Ectodermal cell (in vitro differentiated cells): ENCODE data around the gene FUT8.

Source experiments
- H3K27ac ChIP-seq: 2 replicates; pipeline ENCODE4 v1.7.0; 2013; ENCODE audit warnings: mild to moderate bottlenecking, low read depth, low read length; ENCODE audit not compliant: insufficient read depth, poor library complexity, severe bottlenecking
- H3K27me3 ChIP-seq: 2 replicates; pipeline ENCODE4 v1.7.0; 2013; ENCODE audit warnings: mild to moderate bottlenecking, low read length; ENCODE audit not compliant: insufficient read depth, control insufficient read depth, poor library complexity, severe bottlenecking
- H3K36me3 ChIP-seq: one replicate; pipeline ENCODE4 v1.7.0; 2013; ENCODE audit warnings: low read length; ENCODE audit not compliant: control insufficient read depth, insufficient read depth
- H3K4me1 ChIP-seq: one replicate; pipeline ENCODE4 v1.7.0; 2013; ENCODE audit warnings: low read length; ENCODE audit not compliant: control insufficient read depth, insufficient read depth
- H3K4me3 ChIP-seq: 2 replicates; pipeline ENCODE4 v1.7.0; 2013; ENCODE audit warnings: low read depth, low read length, control low read depth; ENCODE audit not compliant: insufficient read depth
- H3K9me3 ChIP-seq: 2 replicates; pipeline ENCODE4 v1.7.0; 2013; ENCODE audit warnings: mild to moderate bottlenecking, low read length, moderate library complexity; ENCODE audit not compliant: control insufficient read depth
- WGBS, 2 experiments: methylation state at CpG; one replicate each; pipeline ENCODE4 v1.1.7; 2013; ENCODE audit warnings: missing lambda C conversion rate in 2 of 2; 5-methylcytosine and 5-hydroxymethylcytosine counted together

FUT8 gene

DNA sequence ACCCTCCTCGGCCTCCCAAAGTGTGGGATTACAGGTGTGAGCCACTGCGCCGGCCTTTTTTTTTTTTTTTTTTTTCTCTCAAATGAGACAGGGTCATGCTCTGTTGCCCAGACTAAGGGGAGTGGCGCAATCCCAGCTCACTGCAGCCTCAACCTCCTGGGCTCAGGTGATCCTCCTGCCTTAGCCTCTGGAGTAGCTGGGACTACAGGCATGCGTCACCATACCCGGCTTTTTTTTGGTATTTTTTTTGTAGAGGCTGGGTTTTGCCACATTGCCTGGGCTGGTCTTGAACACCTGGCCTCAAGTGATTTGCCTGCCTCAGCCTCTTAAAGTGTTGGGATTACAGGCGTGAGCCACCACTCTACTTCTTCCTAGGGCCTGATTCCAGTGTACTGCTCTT is 18.7 kb downstream of the FUT8 start:
- Histone ChIP-seq H3K36me3 (peaks cover 2% of the 10 kb centered on the region), H3K27ac (no peak overlapping the region), H3K4me3 (no peak overlapping the region), H3K27me3 (no peaks in the 10 kb centered on the region), H3K9me3 (no peaks in the 10 kb centered on the region), H3K4me1 (no peaks in the 10 kb centered on the region)
- 93 to 97% methylated on average over 7 of the region's 7 CpGs for WGBS, 2 experiments

DNA sequence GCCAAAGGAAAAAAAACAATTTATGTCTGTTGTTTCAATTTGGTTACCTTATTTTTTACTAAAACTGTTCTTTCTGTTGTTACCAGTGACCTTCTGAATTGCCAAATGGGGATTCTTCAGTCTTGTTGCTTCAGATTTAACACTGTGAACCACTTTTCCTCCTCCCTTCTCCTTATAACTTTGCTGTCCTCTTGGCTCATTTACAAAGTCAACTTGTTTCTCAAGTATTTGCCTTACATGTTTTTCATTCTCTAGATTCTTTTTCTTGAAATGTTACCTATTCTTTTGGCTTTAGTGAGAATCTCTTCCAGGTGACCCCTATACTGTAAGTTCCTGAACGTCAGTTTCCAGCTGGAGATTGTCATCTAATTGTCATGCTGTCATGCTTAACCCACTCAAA is 19.4 kb downstream of the FUT8 start:
- Histone ChIP-seq H3K27me3 (no peaks in the 10 kb centered on the region), H3K4me3 (no peak overlapping the region), H3K9me3 (no peaks in the 10 kb centered on the region), H3K36me3 (peaks cover 2% of the 10 kb centered on the region), H3K4me1 (no peaks in the 10 kb centered on the region), H3K27ac (no peak overlapping the region)
- 88 to 95% methylated on average over 1 of the region's 1 CpG for WGBS, 2 experiments

DNA sequence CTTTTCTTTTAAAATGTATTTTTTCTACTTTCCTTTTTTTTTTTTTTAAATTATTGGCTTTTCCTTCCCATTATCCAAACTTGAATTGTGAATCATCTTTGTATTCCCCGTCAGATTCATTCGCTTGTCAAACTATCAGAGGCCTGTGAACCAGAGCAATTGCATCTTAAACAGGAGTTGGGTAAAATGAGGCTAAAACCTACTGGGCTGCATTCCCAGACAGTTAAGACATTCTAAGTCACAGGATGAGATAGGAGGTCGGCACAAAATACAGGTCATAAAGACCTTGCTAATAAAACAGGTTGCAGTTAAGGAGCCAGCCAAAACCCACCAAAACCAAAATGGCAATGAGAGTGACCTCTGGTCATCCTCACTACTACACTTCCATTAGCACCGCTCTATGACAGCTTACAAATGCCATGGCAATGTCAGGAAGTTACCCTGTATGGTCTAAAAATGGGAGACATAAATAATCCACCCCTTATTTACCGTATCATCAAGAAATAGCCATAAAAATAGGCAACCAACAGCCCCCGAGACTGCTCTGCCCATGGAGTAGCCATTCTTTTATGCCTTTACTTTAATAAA is 19.9 kb downstream of the FUT8 start:
- no peaks in the 10 kb centered on the region for H3K4me1 ChIP-seq
- 90 to 94% methylated on average over 6 of the region's 6 CpGs for WGBS, 2 experiments
- H3K9me3 ChIP-seq: no peaks in the 10 kb centered on the region
- H3K4me3 ChIP-seq: no peak overlapping the region
- H3K36me3 ChIP-seq: peaks cover 2% of the 10 kb centered on the region
- no peak overlapping the region for H3K27ac ChIP-seq
- no peaks in the 10 kb centered on the region for H3K27me3 ChIP-seq

DNA sequence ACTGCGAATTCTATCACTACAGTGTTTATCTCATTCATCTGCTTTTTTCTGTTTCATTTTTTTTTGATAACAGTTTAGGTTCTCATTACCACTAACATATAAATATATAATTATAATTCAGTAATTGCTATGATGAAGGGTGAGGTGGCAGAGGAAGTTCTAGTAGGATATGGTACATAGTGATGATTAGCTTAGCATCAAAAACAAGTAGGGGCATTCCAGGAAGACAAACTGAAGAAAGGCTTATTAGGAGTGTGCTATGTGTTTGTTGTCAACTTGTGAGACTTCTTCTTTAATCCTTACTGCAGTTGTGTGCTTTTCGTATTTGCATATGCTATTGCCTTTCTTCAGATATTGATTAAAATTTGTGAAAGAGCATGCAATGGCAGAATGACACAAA is 20.6 kb downstream of the FUT8 start:
- 92 to 95% methylated on average over 2 of the region's 2 CpGs for WGBS, 2 experiments
- Histone ChIP-seq H3K27ac (no peak overlapping the region), H3K4me3 (no peak overlapping the region), H3K36me3 (peaks cover 2% of the 10 kb centered on the region), H3K4me1 (no peaks in the 10 kb centered on the region), H3K27me3 (no peaks in the 10 kb centered on the region), H3K9me3 (no peaks in the 10 kb centered on the region)

DNA sequence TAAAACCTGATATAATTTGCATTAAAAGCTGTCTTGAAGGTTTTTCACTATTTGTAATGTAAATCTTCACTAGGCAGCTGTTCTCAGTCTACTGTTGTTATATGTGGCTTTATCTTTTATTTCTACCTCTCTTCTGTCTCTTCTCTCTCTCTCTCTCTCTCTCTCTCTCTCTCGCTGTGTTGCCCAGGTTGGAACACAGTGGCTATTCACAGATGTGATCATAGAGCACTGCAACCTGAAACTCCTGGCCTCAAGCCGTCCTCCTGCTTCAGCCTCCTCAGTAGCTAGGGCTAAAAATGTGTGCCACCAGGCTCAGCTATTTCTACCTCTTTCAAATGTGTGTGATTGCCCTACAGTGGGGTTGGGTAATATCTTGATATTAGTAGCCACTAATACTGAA is 21.1 kb downstream of the FUT8 start:
- Histone ChIP-seq H3K27me3 (no peaks in the 10 kb centered on the region), H3K27ac (no peak overlapping the region), H3K36me3 (peaks cover 2% of the 10 kb centered on the region), H3K4me3 (no peak overlapping the region), H3K4me1 (no peaks in the 10 kb centered on the region), H3K9me3 (no peaks in the 10 kb centered on the region)
- WGBS, 2 experiments: 77 to 85% methylated on average over 2 of the region's 2 CpGs

DNA sequence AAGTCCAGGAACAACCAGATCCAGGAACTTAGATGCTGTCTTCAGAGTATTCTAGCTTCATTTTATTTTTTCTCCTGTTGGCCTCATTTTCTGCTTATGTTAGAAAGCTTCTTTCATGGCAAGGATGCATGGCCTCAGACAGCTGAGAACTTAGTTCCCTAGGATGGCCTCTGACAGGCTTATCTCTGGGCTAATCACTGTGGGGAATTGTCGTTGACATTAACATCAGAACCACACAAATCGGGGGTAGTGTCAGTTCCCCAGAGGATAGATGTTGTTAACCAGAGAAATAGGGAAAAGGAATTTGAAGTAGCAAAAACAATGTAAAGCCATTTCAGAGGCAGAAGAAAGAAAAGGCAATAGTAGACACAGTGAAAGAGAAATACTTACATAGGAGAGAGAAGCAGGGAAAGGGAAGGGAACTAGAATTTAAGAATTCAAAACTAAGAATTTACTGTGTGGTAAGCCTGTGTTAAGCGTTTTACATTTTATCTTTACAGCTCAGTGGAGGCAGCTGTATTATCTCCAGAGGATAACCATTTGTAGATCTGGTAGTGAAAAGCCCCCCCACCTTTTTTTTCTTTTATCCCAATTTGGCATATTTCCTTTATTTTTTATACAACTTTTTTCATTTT is 21.8 kb downstream of the FUT8 start:
- Histone ChIP-seq H3K9me3 (no peaks in the 10 kb centered on the region), H3K27me3 (no peaks in the 10 kb centered on the region), H3K36me3 (peaks cover 2% of the 10 kb centered on the region), H3K4me1 (no peaks in the 10 kb centered on the region), H3K27ac (no peak overlapping the region), H3K4me3 (no peak overlapping the region)
- WGBS, 2 experiments: 50 to 51% methylated on average over 3 of the region's 3 CpGs

DNA sequence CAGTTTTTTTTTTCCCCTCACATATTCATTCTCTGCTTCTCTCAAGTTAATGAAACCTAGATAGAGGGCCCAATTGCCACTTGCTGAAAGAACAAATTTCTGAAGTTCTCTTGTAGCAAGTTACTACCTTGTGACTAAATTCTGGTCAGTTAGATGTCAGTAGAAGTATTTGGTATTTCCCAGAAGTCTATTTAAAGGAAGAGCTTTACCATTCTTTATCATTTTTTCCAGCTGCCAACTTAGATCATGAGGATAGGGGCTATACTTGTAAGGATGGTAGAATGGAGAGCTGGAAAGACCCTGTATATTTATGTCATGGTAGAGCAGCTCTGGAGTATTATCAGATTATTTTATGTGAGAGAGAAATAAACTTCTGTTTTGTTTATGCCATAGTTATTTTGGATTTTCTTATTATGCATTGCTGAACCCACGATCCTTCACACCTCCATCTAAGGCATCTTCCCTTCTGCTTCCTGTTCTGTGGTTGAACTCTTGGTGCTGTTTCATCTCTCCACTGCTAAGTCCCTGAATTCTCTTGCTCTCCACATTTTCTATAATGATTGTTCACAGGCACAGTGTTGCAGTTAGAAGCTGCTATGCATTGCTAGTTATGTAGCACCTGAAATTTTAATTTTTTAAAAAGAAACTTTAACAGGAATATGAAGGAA is 25.9 kb downstream of the FUT8 start:
- 92% methylated on average over 1 of the region's 1 CpG for WGBS, 2 experiments
- Histone ChIP-seq H3K36me3 (peaks cover 2% of the 10 kb centered on the region), H3K4me1 (no peaks in the 10 kb centered on the region), H3K27me3 (no peaks in the 10 kb centered on the region), H3K4me3 (no peak overlapping the region), H3K9me3 (no peaks in the 10 kb centered on the region), H3K27ac (no peak overlapping the region)

DNA sequence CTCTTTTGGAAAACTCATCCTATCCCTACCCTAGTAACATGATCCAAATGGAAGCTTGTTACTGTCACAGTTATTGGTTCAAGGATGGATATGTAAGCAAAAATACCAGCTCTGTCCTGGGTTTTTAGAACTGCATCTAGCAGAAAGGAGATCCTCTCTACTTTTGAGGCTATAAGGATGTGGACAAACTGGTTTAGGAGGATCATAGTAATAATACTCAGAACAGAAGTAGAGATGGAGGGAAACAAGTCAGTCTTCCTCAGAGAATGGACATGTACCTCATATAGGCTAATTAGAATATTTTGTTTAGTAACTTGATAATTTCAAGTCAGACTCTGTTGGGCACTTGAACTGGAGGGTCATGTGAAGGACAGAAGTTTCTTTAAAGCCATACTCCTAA is 26.6 kb downstream of the FUT8 start:
- Histone ChIP-seq H3K4me1 (no peaks in the 10 kb centered on the region), H3K27me3 (no peaks in the 10 kb centered on the region), H3K27ac (no peak overlapping the region), H3K9me3 (no peaks in the 10 kb centered on the region), H3K36me3 (peaks cover 2% of the 10 kb centered on the region), H3K4me3 (no peak overlapping the region)

DNA sequence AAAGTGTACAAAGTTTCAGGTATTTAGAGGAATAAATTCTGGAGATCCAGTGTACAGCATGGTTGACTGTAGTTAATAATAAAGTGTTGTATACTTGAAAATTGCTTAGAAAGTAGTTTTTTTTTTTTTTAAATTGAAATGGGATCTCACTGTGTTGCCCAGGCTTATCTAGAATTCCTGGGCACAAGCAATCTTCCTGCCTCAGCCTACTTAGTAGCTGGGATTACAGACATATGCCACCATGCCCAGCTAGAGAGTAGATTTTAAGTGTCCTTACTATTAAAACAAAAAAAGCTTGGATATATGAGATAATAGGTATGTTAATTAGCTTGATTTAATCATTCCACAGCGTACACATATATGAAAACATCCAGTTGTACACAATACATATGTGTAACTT is 27.7 kb downstream of the FUT8 start:
- no peaks in the 10 kb centered on the region for H3K9me3 ChIP-seq
- no peaks in the 10 kb centered on the region for H3K27me3 ChIP-seq
- WGBS, 2 experiments: no CpG with 5 or more reads among the region's 1 CpG
- H3K27ac ChIP-seq: no peak overlapping the region
- H3K4me3 ChIP-seq: no peak overlapping the region
- H3K36me3 ChIP-seq: peaks cover 2% of the 10 kb centered on the region
- H3K4me1 ChIP-seq: no peaks in the 10 kb centered on the region

DNA sequence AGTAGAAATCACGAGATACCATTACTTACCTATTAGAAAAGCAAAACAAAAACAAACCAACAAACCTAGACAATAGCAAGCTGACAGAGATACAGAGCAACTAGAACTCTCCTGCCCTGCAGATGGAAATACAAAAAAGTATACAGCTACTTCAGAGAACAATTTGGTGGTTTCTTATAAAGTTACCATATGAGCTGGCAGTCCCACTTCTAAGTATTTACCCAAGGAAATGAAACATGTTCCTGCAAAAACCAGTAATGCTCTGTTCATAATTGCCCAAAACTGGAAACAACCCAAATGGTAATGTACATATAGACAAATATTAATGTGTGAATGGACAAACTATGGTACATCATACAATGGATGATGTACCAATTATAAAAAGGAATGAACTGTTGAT is 31.7 kb downstream of the FUT8 start:
- H3K36me3 ChIP-seq: no peaks in the 10 kb centered on the region
- no peaks in the 10 kb centered on the region for H3K9me3 ChIP-seq
- H3K27me3 ChIP-seq: no peaks in the 10 kb centered on the region
- H3K4me3 ChIP-seq: no peak overlapping the region
- WGBS, 2 experiments: 93 to 100% methylated on average over 1 of the region's 1 CpG
- no peaks in the 10 kb centered on the region for H3K4me1 ChIP-seq
- no peak overlapping the region for H3K27ac ChIP-seq
